CD4-positive, alpha-beta T cell (primary cell): ENCODE data around the gene OBI1. TPM values are rescaled to one million over a fixed set of nuclear protein-coding genes. Genes with fewer than 3 reads are reported as not detected.

ENCODE experiments used
- ATAC-seq: fragments of 200-7000 bp; cut with Tn5 transposase; one replicate; pipeline ENCODE4 v1.10.0; 2022; ENCODE audit warnings: mild to moderate bottlenecking; ENCODE audit not compliant: poor library complexity
- CTCF ChIA-PET: fragments of 350-600 bp; sonication (Branson Sonifier 250); formaldehyde crosslinking; loops from one replicate; lab custom pipeline; 2021; ENCODE audit warnings: antibody characterized with exemption, inconsistent platforms; lab: Charles Lee
- POLR2A ChIA-PET: fragments of 350-600 bp; sonication (Branson Sonifier 250); formaldehyde crosslinking; loops from one replicate; lab custom pipeline; 2021; ENCODE audit warnings: antibody characterized with exemption, inconsistent platforms; lab: Charles Lee
- DNase-seq, 14 experiments: peaks; one replicate each; pipeline ENCODE4 v3.0.0-alpha.2; 2013 to 2020; ENCODE audit warnings: mixed read lengths in 2 of 14
- H3K27ac ChIP-seq, 2 donors: one replicate each; pipeline versions ENCODE4 v1.5.1 to v1.7.0; 2013; ENCODE audit warnings: low read length in 2 of 2, low read depth in 1 of 2, mild to moderate bottlenecking in 1 of 2
- H3K27me3 ChIP-seq, 2 experiments: 1 replicate in 1 of 2; 2 replicates in 1 of 2; pipeline versions ENCODE4 v1.6.1 to v1.7.0; 2013; ENCODE audit warnings: low read length in 2 of 2, control low read depth in 1 of 2, mild to moderate bottlenecking in 1 of 2, moderate library complexity in 1 of 2; ENCODE audit not compliant: insufficient read depth in 2 of 2, control insufficient read depth in 1 of 2
- H3K36me3 ChIP-seq: one replicate; pipeline ENCODE4 v1.6.1; 2013; ENCODE audit warnings: low read length, control low read depth; ENCODE audit not compliant: insufficient read depth
- H3K4me1 ChIP-seq: one replicate; pipeline ENCODE4 v1.6.1; 2013; ENCODE audit warnings: low read length, control low read depth; ENCODE audit not compliant: insufficient read depth
- H3K4me3 ChIP-seq: one replicate; pipeline ENCODE4 v1.5.1; 2013; ENCODE audit warnings: mild to moderate bottlenecking, low read length, moderate library complexity
- H3K9me3 ChIP-seq, 2 experiments: 1 replicate in 1 of 2; 2 replicates in 1 of 2; pipeline versions ENCODE4 v1.6.1 to v1.7.0; 2013; ENCODE audit warnings: low read length in 2 of 2, mild to moderate bottlenecking in 2 of 2, control low read depth in 1 of 2, moderate library complexity in 1 of 2; ENCODE audit not compliant: control insufficient read depth in 1 of 2, insufficient read depth in 1 of 2
- H3K27ac Mint-ChIP-seq: one replicate; pipeline ENCODE4 v1.8.0; 2020; ENCODE audit warnings: mixed read lengths
- H3K27me3 Mint-ChIP-seq: one replicate; pipeline ENCODE4 v1.8.0; 2021; ENCODE audit warnings: mixed read lengths
- H3K36me3 Mint-ChIP-seq: one replicate; pipeline ENCODE4 v1.8.0; 2021; ENCODE audit warnings: low read depth, mixed read lengths
- H3K4me1 Mint-ChIP-seq: one replicate; pipeline ENCODE4 v1.8.0; 2021; ENCODE audit warnings: low read depth, mixed read lengths
- H3K4me3 Mint-ChIP-seq: one replicate; pipeline ENCODE4 v1.8.0; 2020; ENCODE audit warnings: mild to moderate bottlenecking, mixed read lengths
- H3K9me3 Mint-ChIP-seq: one replicate; pipeline ENCODE4 v1.8.0; 2020; ENCODE audit warnings: mixed read lengths
- CTCF ChIP-seq: fragments of 200-600 bp; IDR thresholded peaks from one replicate; pipeline ENCODE4 v1.8.0; 2022; ENCODE audit warnings: antibody characterized with exemption, mild to moderate bottlenecking
- intact Hi-C, 2 experiments: fragments of 100-400 bp; cut with DNase I in 1 of 2; cut with micrococcal nuclease in 1 of 2; formaldehyde crosslinking; loops; one replicate each; pipeline versions ENCODE4 v1.15.1 to v1.9.0; 2023 to 2025; cut with DNase I, micrococcal nuclease
- total RNA-seq, 174 experiments: library from RNA in 2 of 174; stranded (reverse) in 2 of 174; gene quantifications; one replicate each; pipeline ENCODE4 v1.2.3 and lab custom pipeline; 2021 to 2026

Gene OBI1
- total RNA-seq, 2 experiments from 2014 or later: 2.6 TPM

GRCh38 chr13:78600280-78600883 is 58.6 kb downstream of the OBI1 start:
- ChIA-PET CTCF (no interaction called here), POLR2A (no interaction called here)
- Histone ChIP-seq H3K36me3 (no peaks in the 10 kb centered on the region), H3K27ac (no peak overlapping the region), H3K4me3 (no peak overlapping the region), H3K9me3 (peaks cover 29 to 35% of the 10 kb centered on the region in 2 experiments), H3K4me1 (peaks cover 43% of the 10 kb centered on the region), H3K27me3 (peaks cover 80 to 95% of the 10 kb centered on the region in 2 experiments)
- peak in 1 of 14 experiments; percentile 1 for DNase-seq
- Mint-ChIP-seq H3K9me3 (peaks cover 7% of the 10 kb centered on the region), H3K4me3 (no peak overlapping the region), H3K27me3 (peaks cover 90% of the 10 kb centered on the region), H3K36me3 (peaks cover 16% of the 10 kb centered on the region), H3K27ac (no peak overlapping the region), H3K4me1 (peaks cover 42% of the 10 kb centered on the region)
- no peak for ATAC-seq
- no peak for TF ChIP-seq CTCF
- intact Hi-C loops: no loop called here

- no peak overlapping the region for H3K4me3 ChIP-seq
- peaks cover 7% of the 10 kb centered on the region for H3K9me3 Mint-ChIP-seq
- H3K27ac Mint-ChIP-seq: no peak overlapping the region
Observed at GRCh38 chr13:78599645-78600279, 59.2 kb downstream of the OBI1 start.

GRCh38 chr13:78598966-78599644 is 59.9 kb downstream of the OBI1 start:
- H3K27me3 Mint-ChIP-seq: peaks cover 90% of the 10 kb centered on the region
- no peak overlapping the region for H3K27ac ChIP-seq
- peaks cover 30 to 46% of the 10 kb centered on the region in 2 experiments for H3K9me3 ChIP-seq
- no peak overlapping the region for H3K27ac Mint-ChIP-seq
- TF ChIP-seq CTCF: no peak
- H3K4me3 Mint-ChIP-seq: no peak overlapping the region
- H3K36me3 Mint-ChIP-seq: peaks cover 21% of the 10 kb centered on the region
- intact Hi-C loops: no loop called here
- H3K36me3 ChIP-seq: no peaks in the 10 kb centered on the region
- peak in 1 of 14 experiments; percentile 1 for DNase-seq
- peaks cover 82 to 95% of the 10 kb centered on the region in 2 experiments for H3K27me3 ChIP-seq
- ChIA-PET POLR2A (no interaction called here), CTCF (interaction anchor here (0.7 kb wide), 1 partner anchor 16 kb away, joined by 3 read pairs; no protein-coding TSS in a partner anchor)
- H3K4me1 Mint-ChIP-seq: peaks cover 38% of the 10 kb centered on the region
- ATAC-seq: no peak
- H3K4me1 ChIP-seq: peaks cover 39% of the 10 kb centered on the region
- no peak overlapping the region for H3K4me3 ChIP-seq
- H3K9me3 Mint-ChIP-seq: peaks cover 7% of the 10 kb centered on the region

More at GRCh38 chr13:78599645-78600279, 59.2 kb downstream of the OBI1 start:
- no peak overlapping the region for H3K4me3 Mint-ChIP-seq
- DNase-seq: peak in 1 of 14 experiments; percentile 19
- ATAC-seq: no peak
- Histone ChIP-seq H3K27ac (no peak overlapping the region), H3K4me1 (peaks cover 39% of the 10 kb centered on the region), H3K36me3 (no peaks in the 10 kb centered on the region), H3K9me3 (peaks cover 29 to 41% of the 10 kb centered on the region in 2 experiments), H3K27me3 (peaks cover 80 to 95% of the 10 kb centered on the region in 2 experiments)
- H3K4me1 Mint-ChIP-seq: peaks cover 42% of the 10 kb centered on the region
- peaks cover 90% of the 10 kb centered on the region for H3K27me3 Mint-ChIP-seq
- intact Hi-C loops: no loop called here
- ChIA-PET POLR2A (no interaction called here), CTCF (no interaction called here)
- peaks cover 16% of the 10 kb centered on the region for H3K36me3 Mint-ChIP-seq
- TF ChIP-seq CTCF: no peak
